ENCODE data around the gene C17orf50.

Gene C17orf50

GRCh38 chr17:35793257-35793656, 32.6 kb downstream of the C17orf50 start:
- H4K20me1 ChIP-seq (ENCODE audit: control insufficient read depth, insufficient read depth, low read depth, low read length), result no peaks in the 10 kb centered on the region
- H3K9me2 ChIP-seq (replicated peaks; ENCODE audit: control insufficient read depth, low read length), result no peaks in the 10 kb centered on the region
- no peak for TF ChIP-seq CTCF (IDR thresholded peaks at IDR 0.05; ENCODE audit: low read depth, low read length, poor library complexity, severe bottlenecking)
- TF ChIP-seq EZH2phosphoT487 (IDR thresholded peaks at IDR 0.05; ENCODE audit: borderline replicate concordance, low read length), result no peak
- no peak overlapping the region for H3K4me3 ChIP-seq (ENCODE audit: low read length)
- H3K4me1 ChIP-seq (ENCODE audit: control insufficient read depth, low read length), result no peaks in the 10 kb centered on the region
- no peak overlapping the region for H3K27ac ChIP-seq (ENCODE audit: low read depth, low read length)
- H3K27me3 ChIP-seq (ENCODE audit: control insufficient read depth, low read length), result peaks cover 79% of the 10 kb centered on the region
- H3K79me2 ChIP-seq (ENCODE audit: control insufficient read depth, low read length), result no peaks in the 10 kb centered on the region
- H3K4me2 ChIP-seq (ENCODE audit: low read length), result no peak overlapping the region
- H3K9me3 ChIP-seq (ENCODE audit: control insufficient read depth, insufficient read depth, low read length), result no peaks in the 10 kb centered on the region
- H3K36me3 ChIP-seq (ENCODE audit: control insufficient read depth, low read length), result no peaks in the 10 kb centered on the region
- 0 out of 2 replicates have a peak, but pooled peaks cover 2% of the 10 kb centered on the region for H3F3A ChIP-seq (ENCODE audit: control insufficient read depth, insufficient read depth)

GRCh38 chr17:35795007-35795870, 34.6 kb downstream of the C17orf50 start, which contains the start of gene MMP28:
Gene MMP28 (minus strand): TSS chr17:35795641. CDS start chr17:35795377, 264 bp downstream.
- Histone ChIP-seq H3K9me3 (ENCODE audit: control insufficient read depth, insufficient read depth, low read length) (no peaks in the 10 kb centered on the region), H3K4me1 (ENCODE audit: control insufficient read depth, low read length) (no peaks in the 10 kb centered on the region), H3K4me3 (ENCODE audit: low read length) (0 out of 2 replicates have a peak within 1 kb of the TSS, but pooled peaks have one; percentile 7), H3K36me3 (ENCODE audit: control insufficient read depth, low read length) (no peaks in the 10 kb centered on the region), H4K20me1 (ENCODE audit: control insufficient read depth, insufficient read depth, low read depth, low read length) (no peaks in the 10 kb centered on the region), H3K27me3 (ENCODE audit: control insufficient read depth, low read length) (peaks cover 74% of the 10 kb centered on the region), H3K4me2 (ENCODE audit: low read length) (peak within 1 kb of the TSS; percentile 31), H3F3A (ENCODE audit: control insufficient read depth, insufficient read depth) (no peaks in the 10 kb centered on the region), H3K79me2 (ENCODE audit: control insufficient read depth, low read length) (no peaks in the 10 kb centered on the region), H3K9me2 (replicated peaks; ENCODE audit: control insufficient read depth, low read length) (no peaks in the 10 kb centered on the region), H3K27ac (ENCODE audit: low read depth, low read length) (no peak within 1 kb of the TSS)
- TF ChIP-seq EZH2phosphoT487 (IDR thresholded peaks at IDR 0.05; ENCODE audit: borderline replicate concordance, low read length) (peak; percentile 97; the same call in 1 of the 2 replicates), CTCF (IDR thresholded peaks at IDR 0.05; ENCODE audit: low read depth, low read length, poor library complexity, severe bottlenecking) (no peak)

- Histone ChIP-seq H3K27ac (ENCODE audit: low read depth, low read length) (no peak overlapping the region), H3F3A (ENCODE audit: control insufficient read depth, insufficient read depth) (no peaks in the 10 kb centered on the region), H3K4me2 (ENCODE audit: low read length) (peak overlapping the region; percentile 31; the same call in 1 of the 2 replicates), H3K9me3 (ENCODE audit: control insufficient read depth, insufficient read depth, low read length) (no peaks in the 10 kb centered on the region), H3K4me1 (ENCODE audit: control insufficient read depth, low read length) (no peaks in the 10 kb centered on the region), H3K79me2 (ENCODE audit: control insufficient read depth, low read length) (no peaks in the 10 kb centered on the region), H3K4me3 (ENCODE audit: low read length) (no peak overlapping the region), H4K20me1 (ENCODE audit: control insufficient read depth, insufficient read depth, low read depth, low read length) (no peaks in the 10 kb centered on the region), H3K27me3 (ENCODE audit: control insufficient read depth, low read length) (peaks cover 71% of the 10 kb centered on the region), H3K36me3 (ENCODE audit: control insufficient read depth, low read length) (no peaks in the 10 kb centered on the region), H3K9me2 (replicated peaks; ENCODE audit: control insufficient read depth, low read length) (no peaks in the 10 kb centered on the region)
- TF ChIP-seq EZH2phosphoT487 (IDR thresholded peaks at IDR 0.05; ENCODE audit: borderline replicate concordance, low read length), result no peak
- TF ChIP-seq CTCF (IDR thresholded peaks at IDR 0.05; ENCODE audit: low read depth, low read length, poor library complexity, severe bottlenecking), result no peak
Observed at GRCh38 chr17:35795871-35796265, 35.2 kb downstream of the C17orf50 start.

Data from DOHH2 (cell line).